ENCODE measurements around the gene IFT27.
A peak's percentile ranks its signal among the peaks of the same experiment; 100 is the strongest.
"Not testable (repeated sequence)": the region's sequence is repeated elsewhere in the genome, so short reads cannot be mapped to it uniquely, and the experiment has no call there.

Gene IFT27

DNA sequence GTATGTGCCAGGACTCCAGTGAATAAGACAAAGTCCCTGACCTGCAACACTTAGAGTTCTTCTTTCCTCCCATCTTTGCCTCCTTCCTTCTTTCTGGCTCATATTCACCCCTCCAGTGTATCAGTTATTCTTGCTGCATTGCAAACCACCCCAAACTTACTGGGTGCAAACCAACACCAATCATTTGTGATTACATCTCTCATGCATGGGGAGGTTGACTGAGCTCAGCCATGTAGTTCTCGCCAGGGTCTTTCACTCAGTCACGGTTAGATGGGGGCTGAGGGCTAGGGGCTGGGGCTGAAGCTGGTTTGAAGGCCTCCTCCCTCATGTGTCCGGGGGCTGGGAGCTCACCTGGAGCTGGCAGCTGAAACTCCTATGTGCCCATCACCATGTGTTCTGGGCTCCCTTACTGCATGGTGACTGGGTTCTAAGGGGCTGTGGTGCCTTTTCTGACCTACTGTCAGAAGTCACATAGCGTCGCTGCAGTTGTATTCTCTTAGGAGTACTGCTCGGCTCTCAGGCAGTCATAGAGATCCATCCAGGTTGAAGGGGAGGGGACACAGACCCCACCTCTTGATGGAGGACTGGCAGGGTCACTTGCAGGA lies 37.4 kb downstream of the IFT27 start:
- FAIRE-seq: no peak
- TF ChIP-seq POLR2A (IDR thresholded peaks at IDR 0.05; ENCODE audit: low read depth, low read length): no peak
- no peak for DNase-seq (ENCODE audit: insufficient read length, low spot score)

- FAIRE-seq (no peak), DNase-seq (ENCODE audit: insufficient read length, low spot score) (no peak)
- TF ChIP-seq POLR2A (IDR thresholded peaks at IDR 0.05; ENCODE audit: low read depth, low read length): no peak
Measured at GRCh38 chr22:36737776-36738175, 38.1 kb downstream of the IFT27 start.

- no peak for DNase-seq (ENCODE audit: insufficient read length, low spot score)
- TF ChIP-seq POLR2A (IDR thresholded peaks at IDR 0.05; ENCODE audit: low read depth, low read length): no peak
- no peak for FAIRE-seq
Measured at GRCh38 chr22:36736701-36737320, 39.1 kb downstream of the IFT27 start.

DNA sequence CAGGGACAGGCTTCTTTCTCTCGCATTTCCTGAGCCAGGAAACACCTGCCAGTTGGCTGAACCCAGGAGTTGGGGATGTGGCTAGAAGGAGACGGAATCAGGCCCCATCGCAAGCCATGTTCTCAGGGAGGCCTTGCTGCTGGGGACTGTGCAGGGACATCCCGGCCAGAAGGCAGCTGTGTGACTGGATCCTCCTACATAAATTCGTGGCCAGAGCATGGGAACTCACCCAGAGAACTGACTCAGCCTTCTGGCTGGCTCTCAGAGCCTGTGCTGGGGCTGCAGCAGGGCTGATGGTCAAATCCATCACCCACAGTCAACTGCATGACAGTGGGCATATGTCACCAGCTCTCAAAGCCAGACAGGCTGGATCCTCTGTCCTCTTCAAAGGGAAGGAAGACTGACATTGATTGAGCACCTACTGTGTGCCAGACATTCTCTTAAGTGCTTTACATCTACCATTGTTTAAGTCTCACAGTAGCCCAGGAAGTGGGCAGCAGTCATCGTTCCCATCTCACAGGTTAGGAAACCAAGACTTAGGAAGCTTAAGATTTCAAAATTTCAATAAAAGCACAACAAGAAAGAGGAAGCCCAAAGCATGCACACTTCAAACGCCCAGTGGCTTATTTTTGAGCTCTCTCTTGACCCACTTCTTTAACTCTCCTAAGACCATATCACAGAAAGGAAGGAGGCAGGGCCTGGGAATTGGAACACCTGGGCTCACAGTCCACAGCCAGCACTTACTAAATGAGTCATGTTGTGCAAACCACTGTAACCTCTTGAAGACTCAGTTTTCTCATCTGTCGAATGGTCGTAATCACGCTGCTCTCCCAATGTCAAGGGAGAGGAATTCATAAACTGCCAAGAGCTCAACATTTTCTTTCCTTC lies 41.5 kb downstream of the IFT27 start:
- peak; percentile 48 for DNase-seq (ENCODE audit: insufficient read length, low spot score)
- FAIRE-seq: no peak
- no peak for TF ChIP-seq POLR2A (IDR thresholded peaks at IDR 0.05; ENCODE audit: low read depth, low read length)

DNA sequence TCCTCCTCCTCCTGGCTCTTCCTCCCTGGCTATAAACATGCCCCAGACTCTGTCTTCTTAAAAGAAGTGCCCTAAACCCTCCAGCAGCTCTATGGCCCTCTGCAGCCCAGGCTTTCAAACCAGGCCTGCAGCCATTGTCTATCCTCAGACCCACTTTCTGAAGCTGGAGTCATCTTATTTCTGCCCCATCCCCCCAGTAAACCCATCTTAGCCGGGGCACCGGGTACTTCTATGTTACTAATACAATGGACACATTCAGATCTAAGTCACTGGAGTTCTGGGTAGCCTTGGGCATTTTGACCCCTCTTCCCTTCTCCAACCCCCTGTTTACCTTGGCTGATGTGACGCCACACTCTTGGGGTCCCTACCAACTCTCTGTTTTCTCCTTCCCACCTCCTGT lies 42.6 kb downstream of the IFT27 start:
- FAIRE-seq: no peak
- no peak for TF ChIP-seq POLR2A (IDR thresholded peaks at IDR 0.05; ENCODE audit: low read depth, low read length)
- no peak for DNase-seq (ENCODE audit: insufficient read length, low spot score)

DNA sequence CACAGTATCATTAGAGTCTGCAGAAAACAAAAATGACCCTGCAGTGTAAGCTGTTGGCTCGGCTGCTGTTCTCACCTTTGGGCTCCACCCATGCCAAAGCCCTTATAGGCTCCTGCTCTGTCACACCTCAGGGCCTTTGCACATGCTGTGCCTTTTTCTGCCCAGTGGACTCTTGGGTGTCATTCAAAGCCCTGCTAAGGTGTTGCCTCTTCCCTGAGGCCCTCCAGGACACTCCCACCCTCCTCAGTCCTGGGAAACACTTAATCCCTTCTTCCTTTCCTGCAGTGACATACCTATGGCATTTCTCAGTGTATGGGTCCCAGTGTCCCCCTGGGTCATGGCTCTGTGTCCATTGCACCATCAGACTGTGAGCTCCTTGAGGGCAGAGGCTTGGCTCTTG lies 43.3 kb downstream of the IFT27 start:
- DNase-seq (ENCODE audit: insufficient read length, low spot score) (no peak), FAIRE-seq (no peak)
- no peak for TF ChIP-seq POLR2A (IDR thresholded peaks at IDR 0.05; ENCODE audit: low read depth, low read length)

- no peak for TF ChIP-seq POLR2A (IDR thresholded peaks at IDR 0.05; ENCODE audit: low read depth, low read length)
- FAIRE-seq (no peak), DNase-seq (ENCODE audit: insufficient read length, low spot score) (no peak)
Measured at GRCh38 chr22:36731916-36732315, 44.0 kb downstream of the IFT27 start.

DNA sequence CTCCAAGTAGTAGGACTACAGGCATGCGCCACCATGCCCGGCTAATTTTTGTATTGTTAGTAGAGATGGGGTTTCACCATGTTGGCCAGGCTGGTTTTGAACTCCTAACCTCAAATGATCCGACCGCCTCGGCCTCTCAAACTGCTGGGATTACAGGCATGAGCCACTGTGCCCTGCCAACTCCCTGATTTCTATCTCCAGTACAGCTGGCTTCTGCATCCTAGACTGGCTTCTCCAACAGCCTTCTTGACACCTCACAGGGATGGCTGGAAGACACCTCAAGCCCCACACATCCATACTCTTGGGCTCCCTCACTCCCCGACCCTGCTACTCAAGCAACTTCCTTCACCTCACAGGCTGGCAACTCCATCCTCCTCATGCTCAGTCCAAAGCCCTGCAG lies 44.6 kb downstream of the IFT27 start:
- not testable (repeated sequence) for FAIRE-seq; DNase-seq (ENCODE audit: insufficient read length, low spot score)

- FAIRE-seq: no peak
- no peak for DNase-seq (ENCODE audit: insufficient read length, low spot score)
- no peak for TF ChIP-seq POLR2A (IDR thresholded peaks at IDR 0.05; ENCODE audit: low read depth, low read length)
Measured at GRCh38 chr22:36730176-36730858, 45.6 kb downstream of the IFT27 start.

DNA sequence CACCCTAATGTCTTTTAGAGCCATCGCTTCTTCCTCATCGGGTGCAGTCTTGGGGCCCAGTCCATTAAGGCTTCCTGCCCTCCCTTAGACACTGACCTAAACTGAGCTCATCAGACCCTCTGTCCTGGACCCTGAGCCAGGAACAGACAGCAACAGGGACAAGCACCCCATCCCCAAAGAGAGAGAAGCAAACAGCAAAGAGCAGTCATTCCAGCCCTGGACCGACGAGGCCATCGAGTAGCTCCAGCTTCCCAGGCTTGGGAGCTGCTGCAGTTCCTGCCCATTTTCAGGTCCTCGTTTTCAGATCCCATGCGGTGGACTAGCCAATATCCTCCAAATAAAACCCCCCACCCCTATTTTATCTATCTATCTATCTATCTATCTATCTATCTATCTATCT lies 46.6 kb downstream of the IFT27 start:
- no peak for FAIRE-seq
- TF ChIP-seq POLR2A (IDR thresholded peaks at IDR 0.05; ENCODE audit: low read depth, low read length): no peak
- no peak for DNase-seq (ENCODE audit: insufficient read length, low spot score)

- no peak for FAIRE-seq
- no peak for TF ChIP-seq POLR2A (IDR thresholded peaks at IDR 0.05; ENCODE audit: low read depth, low read length)
- DNase-seq (ENCODE audit: insufficient read length, low spot score): no peak
Measured at GRCh38 chr22:36728505-36728904, 47.4 kb downstream of the IFT27 start.

DNA sequence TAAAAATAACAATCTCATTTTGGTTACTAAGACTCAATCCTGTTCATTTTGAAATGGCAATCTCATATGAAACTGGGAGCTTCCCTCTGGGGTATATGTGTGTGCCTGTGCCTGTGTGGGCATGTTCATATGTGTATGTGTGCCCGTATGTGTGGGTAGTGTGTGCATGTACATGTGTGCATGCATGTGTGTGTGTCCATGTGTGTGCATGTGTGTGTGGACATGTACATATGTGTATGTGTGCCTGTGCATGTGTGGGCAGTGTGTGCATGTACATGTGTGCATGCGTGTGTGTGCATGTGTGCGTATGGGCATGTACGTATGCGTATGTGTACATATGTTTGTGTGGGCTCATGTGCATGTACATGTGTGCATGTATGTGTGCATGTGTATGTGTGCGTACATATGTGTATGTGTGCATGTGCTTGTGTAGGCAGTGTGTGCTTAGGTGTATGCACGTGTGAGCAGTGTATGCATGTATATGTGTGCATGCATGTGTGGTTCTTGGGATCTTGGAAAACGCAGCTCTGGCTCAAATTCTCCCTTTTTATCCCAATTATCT lies 47.9 kb downstream of the IFT27 start:
- DNase-seq (ENCODE audit: insufficient read length, low spot score) (no peak), FAIRE-seq (no peak)
- TF ChIP-seq POLR2A (IDR thresholded peaks at IDR 0.05; ENCODE audit: low read depth, low read length): no peak

DNA sequence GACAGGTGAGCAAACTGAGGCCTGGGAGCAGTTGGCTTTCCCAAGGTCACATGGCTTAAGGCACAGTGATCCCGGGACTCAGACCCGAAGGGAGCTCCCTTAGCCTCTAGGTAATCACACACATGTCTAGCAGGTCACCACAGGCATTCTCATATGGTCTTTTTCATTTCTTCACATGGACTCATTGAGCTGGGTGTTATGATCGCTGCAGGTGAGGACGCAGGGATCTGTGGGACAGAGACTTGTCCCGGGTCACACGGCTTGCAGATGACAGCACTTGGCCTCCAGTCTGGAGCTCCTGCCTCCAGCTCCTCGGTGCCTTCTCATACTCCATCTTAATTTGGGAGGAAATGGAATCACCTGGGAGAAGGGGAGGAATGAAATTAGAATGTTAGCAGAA lies 48.8 kb downstream of the IFT27 start:
- DNase-seq (ENCODE audit: insufficient read length, low spot score): no peak
- TF ChIP-seq POLR2A (IDR thresholded peaks at IDR 0.05; ENCODE audit: low read depth, low read length): no peak
- FAIRE-seq: no peak

- DNase-seq (ENCODE audit: insufficient read length, low spot score) (no peak), FAIRE-seq (no peak)
- TF ChIP-seq POLR2A (IDR thresholded peaks at IDR 0.05; ENCODE audit: low read depth, low read length): no peak
Measured at GRCh38 chr22:36726007-36726380, 49.9 kb downstream of the IFT27 start.
